ENCODE measurements around the gene STK24. TPM values are rescaled to one million over a fixed set of nuclear protein-coding genes. Genes with fewer than 3 reads are reported as not detected.

STK24 gene
- total and polyA plus RNA-seq, 2 donors (not counting 1 experiment from before 2014, with no cell fraction given): 53.2 to 73.1 TPM

DNA sequence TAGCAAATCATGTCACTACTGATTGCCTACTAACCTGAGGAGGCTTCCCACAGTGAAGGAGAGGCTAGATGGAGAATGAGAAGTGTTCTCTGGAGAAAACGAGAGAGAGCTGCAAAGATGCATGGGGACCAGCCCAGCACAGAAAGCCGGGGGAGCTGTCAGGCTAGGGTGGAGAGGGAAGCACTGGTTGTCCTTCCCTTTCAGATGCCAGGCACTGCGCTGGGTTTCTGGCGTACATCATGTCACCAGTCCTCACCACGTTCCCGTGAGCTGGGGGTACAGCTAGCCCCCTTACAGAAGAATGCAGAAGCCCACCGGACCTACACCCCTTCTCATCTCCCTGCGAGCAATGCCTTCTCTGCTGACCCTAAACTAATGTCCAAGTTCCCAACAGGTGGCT lies 86.0 kb downstream of the STK24 start:
- H4K20me1 ChIP-seq (ENCODE audit: control insufficient read depth, extremely low read depth, insufficient read depth, low read length): no peaks in the 10 kb centered on the region
- no peak overlapping the region for H3K27ac ChIP-seq (ENCODE audit: insufficient read depth, low read length)

DNA sequence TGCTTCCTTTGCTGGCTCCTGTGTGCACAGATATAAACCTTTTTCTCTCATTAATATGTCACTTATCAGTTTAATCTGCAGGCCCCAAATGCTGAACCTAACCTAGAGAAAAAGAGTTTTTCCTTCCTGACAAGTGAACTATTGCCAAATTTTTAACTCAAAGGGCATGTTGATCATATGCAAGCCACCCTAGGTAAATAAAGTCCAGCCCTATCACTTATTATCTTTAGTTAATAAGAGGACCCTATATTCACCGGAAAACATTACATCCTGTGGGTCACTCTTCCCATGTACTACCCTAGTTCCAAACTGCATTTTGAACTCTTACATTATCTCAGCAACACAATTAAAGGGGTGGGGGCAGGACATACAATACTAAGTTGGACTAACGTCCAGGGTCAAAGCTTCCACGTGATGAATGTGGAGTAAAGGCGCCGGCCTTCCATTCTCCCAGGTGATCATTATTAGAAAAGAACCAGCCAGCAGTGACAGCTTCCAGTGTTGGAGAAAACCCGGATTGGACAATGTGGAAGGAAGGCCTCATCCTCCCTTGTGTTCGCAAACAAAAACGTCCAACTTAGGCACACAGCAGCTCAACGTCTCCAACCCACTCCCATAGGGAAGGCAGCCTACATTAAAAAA lies 86.6 kb downstream of the STK24 start:
- Histone ChIP-seq H3K4me2 (ENCODE audit: extremely low read depth, insufficient read depth, low read length) (no peak overlapping the region), H3K9me3 (ENCODE audit: control insufficient read depth, insufficient read depth, low read depth, low read length) (no peaks in the 10 kb centered on the region), H3K4me1 (ENCODE audit: control insufficient read depth, extremely low read depth, insufficient read depth, low read length) (peaks cover 3% of the 10 kb centered on the region), H3K4me3 (replicated peaks in 1 of 4; ENCODE audit: control extremely low read depth in 1 of 4, insufficient read depth in 1 of 4, low read depth in 3 of 4, low read length in 4 of 4) (no peak overlapping the region), H2AFZ (ENCODE audit: low read length) (no peak overlapping the region), H3K79me2 (ENCODE audit: control insufficient read depth, insufficient read depth, low read length) (peaks cover 81% of the 10 kb centered on the region), H3K36me3 (ENCODE audit: control insufficient read depth, insufficient read depth, low read length) (peaks cover 2% of the 10 kb centered on the region), H3K27me3 (ENCODE audit: control insufficient read depth, insufficient read depth, low read length) (no peaks in the 10 kb centered on the region), H4K20me1 (ENCODE audit: control insufficient read depth, extremely low read depth, insufficient read depth, low read length) (no peaks in the 10 kb centered on the region), H3K27ac (ENCODE audit: insufficient read depth, low read length) (no peak overlapping the region), H3K9ac (ENCODE audit: insufficient read depth, low read length) (no peak overlapping the region)
- no peak for TF ChIP-seq CTCF (conservative IDR thresholded peaks at IDR 0.05 in 1 of 2, IDR thresholded peaks at IDR 0.05 in 1 of 2; ENCODE audit: low read depth in 1 of 2, low read length in 2 of 2)
- no peak for TF ChIP-seq EZH2 (IDR thresholded peaks at IDR 0.05; ENCODE audit: low read length, missing control alignments)
- no peak for DNase-seq (ENCODE audit: low read depth in 2 of 2)

More for the DNA sequence above, 86.0 kb downstream of the STK24 start:
- H3K36me3 ChIP-seq (ENCODE audit: control insufficient read depth, insufficient read depth, low read length): peaks cover 2% of the 10 kb centered on the region
- H2AFZ ChIP-seq (ENCODE audit: low read length): no peak overlapping the region
- peaks cover 76% of the 10 kb centered on the region for H3K79me2 ChIP-seq (ENCODE audit: control insufficient read depth, insufficient read depth, low read length)
- peaks cover 2% of the 10 kb centered on the region for H3K4me1 ChIP-seq (ENCODE audit: control insufficient read depth, extremely low read depth, insufficient read depth, low read length)
- H3K9ac ChIP-seq (ENCODE audit: insufficient read depth, low read length): no peak overlapping the region
- no peak for DNase-seq (ENCODE audit: low read depth in 2 of 2)
- H3K4me2 ChIP-seq (ENCODE audit: extremely low read depth, insufficient read depth, low read length): no peak overlapping the region
- H3K9me3 ChIP-seq (ENCODE audit: control insufficient read depth, insufficient read depth, low read depth, low read length): no peaks in the 10 kb centered on the region
- H3K4me3 ChIP-seq (replicated peaks in 1 of 4; ENCODE audit: control extremely low read depth in 1 of 4, insufficient read depth in 1 of 4, low read depth in 3 of 4, low read length in 4 of 4): no peak overlapping the region
- no peaks in the 10 kb centered on the region for H3K27me3 ChIP-seq (ENCODE audit: control insufficient read depth, insufficient read depth, low read length)
- TF ChIP-seq EZH2 (IDR thresholded peaks at IDR 0.05; ENCODE audit: low read length, missing control alignments) (no peak), CTCF (conservative IDR thresholded peaks at IDR 0.05 in 1 of 2, IDR thresholded peaks at IDR 0.05 in 1 of 2; ENCODE audit: low read depth in 1 of 2, low read length in 2 of 2) (no peak)

DNA sequence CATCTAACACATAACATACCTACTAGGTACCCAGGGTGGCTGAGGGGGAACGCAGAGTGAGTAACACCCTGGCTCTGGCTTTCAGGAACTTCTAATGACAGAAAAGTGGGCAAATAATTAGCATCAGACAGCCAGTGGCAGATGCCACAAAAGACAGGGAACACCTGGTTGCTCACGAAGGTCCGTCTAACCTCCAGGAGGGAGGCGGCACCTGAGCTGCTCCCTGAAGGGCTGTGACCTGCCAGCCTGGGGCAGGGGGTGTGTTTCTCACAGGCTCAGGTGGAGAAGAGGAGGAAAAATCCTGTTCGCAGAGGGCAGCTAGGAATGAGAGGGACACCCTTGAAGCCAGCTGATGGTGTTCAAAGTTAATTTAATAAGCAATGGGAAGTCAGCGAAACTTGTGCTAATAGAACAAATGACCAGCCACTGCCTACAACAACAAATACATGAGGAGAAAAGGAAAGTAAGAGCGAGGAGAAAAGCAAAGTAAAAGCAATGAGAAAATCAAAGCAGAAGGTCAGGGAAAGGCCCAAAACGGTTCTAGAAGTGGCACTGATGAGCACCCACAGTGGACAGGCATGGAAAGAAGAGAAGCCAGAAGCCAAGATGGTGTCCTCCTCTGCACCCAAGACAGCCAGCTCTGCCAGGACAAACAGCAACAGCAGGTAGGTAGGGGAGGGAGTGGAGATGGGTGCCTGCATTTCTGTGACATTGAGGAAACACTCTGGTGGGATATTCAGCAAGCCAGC lies 87.3 kb downstream of the STK24 start:
- no peak for DNase-seq (ENCODE audit: low read depth in 2 of 2)
- Histone ChIP-seq H2AFZ (ENCODE audit: low read length) (no peak overlapping the region), H3K4me3 (replicated peaks in 1 of 4; ENCODE audit: control extremely low read depth in 1 of 4, insufficient read depth in 1 of 4, low read depth in 3 of 4, low read length in 4 of 4) (no peak overlapping the region), H3K79me2 (ENCODE audit: control insufficient read depth, insufficient read depth, low read length) (peaks cover 82% of the 10 kb centered on the region), H3K9me3 (ENCODE audit: control insufficient read depth, insufficient read depth, low read depth, low read length) (no peaks in the 10 kb centered on the region), H4K20me1 (ENCODE audit: control insufficient read depth, extremely low read depth, insufficient read depth, low read length) (no peaks in the 10 kb centered on the region), H3K9ac (ENCODE audit: insufficient read depth, low read length) (no peak overlapping the region), H3K27me3 (ENCODE audit: control insufficient read depth, insufficient read depth, low read length) (no peaks in the 10 kb centered on the region), H3K4me1 (ENCODE audit: control insufficient read depth, extremely low read depth, insufficient read depth, low read length) (peaks cover 9% of the 10 kb centered on the region), H3K4me2 (ENCODE audit: extremely low read depth, insufficient read depth, low read length) (no peak overlapping the region), H3K36me3 (ENCODE audit: control insufficient read depth, insufficient read depth, low read length) (peaks cover 2% of the 10 kb centered on the region), H3K27ac (ENCODE audit: insufficient read depth, low read length) (no peak overlapping the region)
- TF ChIP-seq EZH2 (IDR thresholded peaks at IDR 0.05; ENCODE audit: low read length, missing control alignments) (no peak), CTCF (conservative IDR thresholded peaks at IDR 0.05 in 1 of 2, IDR thresholded peaks at IDR 0.05 in 1 of 2; ENCODE audit: low read depth in 1 of 2, low read length in 2 of 2) (no peak)
